K562 (cell line): Measurements from ENCODE around the gene UBL7. TPM values are rescaled to one million over a fixed set of nuclear protein-coding genes. Genes with fewer than 3 reads are reported as not detected.
A peak's percentile ranks its signal among the peaks of the same experiment; 100 is the strongest.

Experiments used
- ADNP ChIP-seq: fragments of 200-800 bp; sonication (Bioruptor generic); IDR thresholded peaks from 2 replicates; pipeline ENCODE4 v1.6.1; 2016; ENCODE audit warnings: missing genetic modification characterization, missing compliant biosample characterization
- CBFA2T2 ChIP-seq: fragments of 450-650 bp; conservative IDR thresholded peaks from 2 replicates; pipeline ENCODE4 v1.6.1; 2017; ENCODE audit warnings: mild to moderate bottlenecking
- EGR1 ChIP-seq: fragments of 450-650 bp; conservative IDR thresholded peaks from 2 replicates; pipeline ENCODE4 v1.6.1; 2017; ENCODE audit warnings: mild to moderate bottlenecking
- FOXA1 ChIP-seq: fragments of 450-650 bp; IDR thresholded peaks from 2 replicates; pipeline ENCODE4 v1.6.1; 2016; ENCODE audit warnings: mild to moderate bottlenecking, borderline replicate concordance
- JUN ChIP-seq, 2 experiments: sonication (generic) in 1 of 2; formaldehyde crosslinking in 1 of 2; IDR thresholded peaks; 2 replicates each; pipeline versions ENCODE4 v1.6.1 to v1.8.0; 2012 to 2022; ENCODE audit warnings: borderline replicate concordance in 2 of 2, mild to moderate bottlenecking in 2 of 2, improper control_type of control experiment in 1 of 2, low read depth in 1 of 2, low read length in 1 of 2, missing genetic modification reagents in 1 of 2
- NEUROD1 ChIP-seq: fragments of 150-350 bp; IDR thresholded peaks from 2 replicates; pipeline ENCODE4 v1.6.1; 2014; ENCODE audit warnings: borderline replicate concordance, low read length, low read depth; ENCODE audit not compliant: partially characterized antibody
- NR1H2 ChIP-seq: sonication (generic); formaldehyde crosslinking; IDR thresholded peaks from 2 replicates; pipeline ENCODE4 v1.4.0; 2020; ENCODE audit warnings: mild to moderate bottlenecking, missing genetic modification reagents
- PCBP2 ChIP-seq: fragments of 200-400 bp; formaldehyde crosslinking; IDR thresholded peaks from 2 replicates; pipeline ENCODE4 v1.6.1; 2018; ENCODE audit warnings: low read length, low read depth, mild to moderate bottlenecking, moderate library complexity; ENCODE audit not compliant: poor library complexity, severe bottlenecking
- PHB ChIP-seq: fragments of 250-450 bp; sonication (Bioruptor Pico); IDR thresholded peaks from 2 replicates; pipeline ENCODE4 v1.5.0; 2021
- SRSF7 ChIP-seq: fragments of 200-400 bp; formaldehyde crosslinking; optimal IDR thresholded peaks from 2 replicates; pipeline ENCODE3; 2017; ENCODE audit warnings: mild to moderate bottlenecking, low read depth, low read length
- ZBED1 ChIP-seq: IDR thresholded peaks from 2 replicates; pipeline ENCODE4 v1.6.1; 2014
- ZFPM2 ChIP-seq: fragments of 250-450 bp; sonication (Bioruptor Pico); IDR thresholded peaks from 2 replicates; pipeline ENCODE4 v1.5.1; 2022; ENCODE audit warnings: mild to moderate bottlenecking
- ZHX1 ChIP-seq: fragments of 150-350 bp; conservative IDR thresholded peaks from 2 replicates; pipeline ENCODE4 v1.6.1; 2014; ENCODE audit warnings: low read length
- ZNF146 ChIP-seq: IDR thresholded peaks from one replicate; pipeline ENCODE4 v1.6.1; 2018; ENCODE audit warnings: missing compliant biosample characterization; ENCODE audit not compliant: unreplicated experiment
- ZNF197 ChIP-seq: fragments of 200-800 bp; sonication (Bioruptor generic); IDR thresholded peaks from 2 replicates; pipeline ENCODE4 v1.6.1; 2016; ENCODE audit warnings: low read depth, missing genetic modification characterization, missing compliant biosample characterization
- ZNF212 ChIP-seq: fragments of 450-650 bp; formaldehyde crosslinking; IDR thresholded peaks from 2 replicates; pipeline ENCODE4 v1.4.0; 2020; ENCODE audit warnings: mild to moderate bottlenecking
- ZNF3 ChIP-seq: fragments of 250-450 bp; sonication (Bioruptor Pico); IDR thresholded peaks from 2 replicates; pipeline ENCODE4 v1.5.0; 2021; ENCODE audit warnings: mild to moderate bottlenecking, moderate library complexity
- ZNF644 ChIP-seq: fragments of 200-800 bp; sonication (Bioruptor generic); IDR thresholded peaks from 2 replicates; pipeline ENCODE4 v1.6.1; 2016; ENCODE audit warnings: low read depth, missing genetic modification characterization, missing compliant biosample characterization
- polyA plus RNA-seq, 8 experiments: library from polyadenylated mRNA; depleted of rRNA in 4 of 8; stranded (reverse) in 5 of 8; unstranded in 3 of 8; fragments of >200 nt; fragmentation: Nextera tagmentation in 2 of 8; fragmentation: Illumina TruSeq in 1 of 8; extraction: Ambion mirVana in 2 of 8; extraction: Trizol in 1 of 8; gene quantifications; 2 replicates each; pipeline versions ENCODE4 v1.2.1 to v1.2.3, GENCODE V29; 2011 to 2014; ENCODE audit warnings: inconsistent platforms in 1 of 8, missing spikeins in 1 of 8
- total RNA-seq, 7 experiments: library from RNA; depleted of rRNA in 6 of 7; stranded (reverse); fragments of >200 nt in 6 of 7; fragmentation: Illumina TruSeq in 2 of 7; extraction: Trizol in 2 of 7; gene quantifications; 2 replicates each; pipeline versions ENCODE4 v1.2.1 to v1.2.3, GENCODE V29; 2011 to 2021; ENCODE audit warnings: low replicate concordance in 1 of 7
- TF ChIP-seq, protein P1 (sequence below), 2 experiments: fragments of 150-350 bp in 1 of 2; IDR thresholded peaks; 2 replicates each; pipeline ENCODE4 v1.6.1; 2012 to 2016; ENCODE audit warnings: low read depth in 2 of 2, low read length in 2 of 2, mild to moderate bottlenecking in 1 of 2, moderate library complexity in 1 of 2
- TF ChIP-seq, protein P2 (sequence below): fragments of 250-450 bp; sonication (Bioruptor Pico); IDR thresholded peaks from 2 replicates; pipeline ENCODE4 v1.5.0; 2021; ENCODE audit warnings: mild to moderate bottlenecking, borderline replicate concordance

UBL7 gene
- total and polyA plus RNA-seq, 9 of the 15 experiments (the other 6 are each of a cell fraction or from before 2014, with no cell fraction given), result 19.2 to 63.4 (median 44.9) TPM

DNA sequence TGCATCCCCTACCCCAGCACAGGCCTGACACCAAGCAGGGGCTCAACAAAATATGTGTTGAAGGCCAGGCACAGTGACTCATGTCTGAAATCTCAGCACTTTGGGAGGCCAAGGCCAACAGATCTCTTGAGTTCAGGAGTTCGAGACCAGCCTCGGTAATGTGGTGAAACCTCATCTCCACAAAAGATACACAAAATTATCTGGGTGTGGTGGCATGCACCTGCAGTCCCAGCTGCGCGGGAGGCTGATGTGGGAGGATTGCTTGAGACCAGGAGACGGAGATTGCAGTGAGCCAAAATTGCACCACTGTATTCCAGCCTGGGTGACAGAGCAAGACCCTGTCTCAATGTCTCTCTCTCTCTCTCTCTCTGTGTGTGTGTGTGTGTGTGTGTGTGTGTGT is 62.8 kb downstream of the UBL7 start (continued):
- TF ChIP-seq, protein P1, sequence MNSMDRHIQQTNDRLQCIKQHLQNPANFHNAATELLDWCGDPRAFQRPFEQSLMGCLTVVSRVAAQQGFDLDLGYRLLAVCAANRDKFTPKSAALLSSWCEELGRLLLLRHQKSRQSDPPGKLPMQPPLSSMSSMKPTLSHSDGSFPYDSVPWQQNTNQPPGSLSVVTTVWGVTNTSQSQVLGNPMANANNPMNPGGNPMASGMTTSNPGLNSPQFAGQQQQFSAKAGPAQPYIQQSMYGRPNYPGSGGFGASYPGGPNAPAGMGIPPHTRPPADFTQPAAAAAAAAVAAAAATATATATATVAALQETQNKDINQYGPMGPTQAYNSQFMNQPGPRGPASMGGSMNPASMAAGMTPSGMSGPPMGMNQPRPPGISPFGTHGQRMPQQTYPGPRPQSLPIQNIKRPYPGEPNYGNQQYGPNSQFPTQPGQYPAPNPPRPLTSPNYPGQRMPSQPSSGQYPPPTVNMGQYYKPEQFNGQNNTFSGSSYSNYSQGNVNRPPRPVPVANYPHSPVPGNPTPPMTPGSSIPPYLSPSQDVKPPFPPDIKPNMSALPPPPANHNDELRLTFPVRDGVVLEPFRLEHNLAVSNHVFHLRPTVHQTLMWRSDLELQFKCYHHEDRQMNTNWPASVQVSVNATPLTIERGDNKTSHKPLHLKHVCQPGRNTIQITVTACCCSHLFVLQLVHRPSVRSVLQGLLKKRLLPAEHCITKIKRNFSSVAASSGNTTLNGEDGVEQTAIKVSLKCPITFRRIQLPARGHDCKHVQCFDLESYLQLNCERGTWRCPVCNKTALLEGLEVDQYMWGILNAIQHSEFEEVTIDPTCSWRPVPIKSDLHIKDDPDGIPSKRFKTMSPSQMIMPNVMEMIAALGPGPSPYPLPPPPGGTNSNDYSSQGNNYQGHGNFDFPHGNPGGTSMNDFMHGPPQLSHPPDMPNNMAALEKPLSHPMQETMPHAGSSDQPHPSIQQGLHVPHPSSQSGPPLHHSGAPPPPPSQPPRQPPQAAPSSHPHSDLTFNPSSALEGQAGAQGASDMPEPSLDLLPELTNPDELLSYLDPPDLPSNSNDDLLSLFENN (IDR thresholded peaks at IDR 0.05; ENCODE audit: low read depth in 2 of 2, low read length in 2 of 2), result no peak
- no peak for TF ChIP-seq ZBED1
- no peak for TF ChIP-seq ZNF197
- TF ChIP-seq SRSF7, result no peak
- TF ChIP-seq FOXA1, result no peak
- TF ChIP-seq ZHX1, result no peak
- TF ChIP-seq ADNP, result no peak
- no peak for TF ChIP-seq ZNF146 (CRISPR knock-in tag)
- no peak for TF ChIP-seq JUN (IDR thresholded peaks at IDR 0.05; ENCODE audit: borderline replicate concordance, low read depth, low read length)
- 0 out of 2 replicates have a peak, but pooled peaks have one; percentile 8 for TF ChIP-seq JUN (CRISPR knock-in tag; IDR thresholded peaks at IDR 0.05; ENCODE audit: borderline replicate concordance)
- TF ChIP-seq EGR1, result 0 out of 2 replicates have a peak, but pooled peaks have one; percentile 7
- no peak for TF ChIP-seq ZNF3 (CRISPR knock-in tag)
- no peak for TF ChIP-seq PCBP2
- no peak for TF ChIP-seq ZNF212
- TF ChIP-seq, protein P2, sequence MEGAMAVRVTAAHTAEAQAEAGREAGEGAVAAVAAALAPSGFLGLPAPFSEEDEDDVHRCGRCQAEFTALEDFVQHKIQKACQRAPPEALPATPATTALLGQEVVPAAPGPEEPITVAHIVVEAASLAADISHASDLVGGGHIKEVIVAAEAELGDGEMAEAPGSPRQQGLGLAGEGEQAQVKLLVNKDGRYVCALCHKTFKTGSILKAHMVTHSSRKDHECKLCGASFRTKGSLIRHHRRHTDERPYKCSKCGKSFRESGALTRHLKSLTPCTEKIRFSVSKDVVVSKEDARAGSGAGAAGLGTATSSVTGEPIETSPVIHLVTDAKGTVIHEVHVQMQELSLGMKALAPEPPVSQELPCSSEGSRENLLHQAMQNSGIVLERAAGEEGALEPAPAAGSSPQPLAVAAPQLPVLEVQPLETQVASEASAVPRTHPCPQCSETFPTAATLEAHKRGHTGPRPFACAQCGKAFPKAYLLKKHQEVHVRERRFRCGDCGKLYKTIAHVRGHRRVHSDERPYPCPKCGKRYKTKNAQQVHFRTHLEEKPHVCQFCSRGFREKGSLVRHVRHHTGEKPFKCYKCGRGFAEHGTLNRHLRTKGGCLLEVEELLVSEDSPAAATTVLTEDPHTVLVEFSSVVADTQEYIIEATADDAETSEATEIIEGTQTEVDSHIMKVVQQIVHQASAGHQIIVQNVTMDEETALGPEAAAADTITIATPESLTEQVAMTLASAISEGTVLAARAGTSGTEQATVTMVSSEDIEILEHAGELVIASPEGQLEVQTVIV (CRISPR knock-in tag), result no peak
- no peak for TF ChIP-seq PHB (CRISPR knock-in tag)
- TF ChIP-seq CBFA2T2, result peak; percentile 61
- no peak for TF ChIP-seq NEUROD1
- TF ChIP-seq NR1H2 (CRISPR knock-in tag), result no peak
- TF ChIP-seq ZNF644, result no peak
- no peak for TF ChIP-seq ZFPM2
